HEK293 (cell line): Measurements from ENCODE around the gene HOXD3.

Experiments
- GLIS1 ChIP-seq: fragments of 450-650 bp; formaldehyde crosslinking; IDR thresholded peaks from 2 replicates; pipeline ENCODE4 v1.5.1; 2016; ENCODE audit warnings: missing biosample characterization, missing genetic modification characterization
- KLF8 ChIP-seq: fragments of 450-650 bp; formaldehyde crosslinking; IDR thresholded peaks from 2 replicates; pipeline ENCODE4 v1.5.1; 2016; ENCODE audit warnings: missing biosample characterization, missing genetic modification characterization
- KLF9 ChIP-seq: fragments of 450-650 bp; formaldehyde crosslinking; IDR thresholded peaks from 2 replicates; pipeline ENCODE4 v1.5.1; 2016; ENCODE audit warnings: missing biosample characterization, missing genetic modification characterization, low read depth
- PATZ1 ChIP-seq: fragments of 450-650 bp; formaldehyde crosslinking; IDR thresholded peaks from 2 replicates; pipeline ENCODE4 v1.5.1; 2016; ENCODE audit warnings: missing biosample characterization, missing genetic modification characterization
- PRDM4 ChIP-seq: fragments of 450-650 bp; formaldehyde crosslinking; IDR thresholded peaks from 2 replicates; pipeline ENCODE4 v1.5.1; 2017; ENCODE audit warnings: missing biosample characterization, missing genetic modification characterization
- REST ChIP-seq: fragments of 450-650 bp; formaldehyde crosslinking; IDR thresholded peaks from 2 replicates; pipeline ENCODE4 v1.5.1; 2016; ENCODE audit warnings: missing biosample characterization, missing genetic modification characterization
- SP7 ChIP-seq: fragments of 450-650 bp; formaldehyde crosslinking; IDR thresholded peaks from 2 replicates; pipeline ENCODE4 v1.5.1; 2016; ENCODE audit warnings: missing biosample characterization, missing genetic modification characterization
- TSHZ1 ChIP-seq: fragments of 450-650 bp; formaldehyde crosslinking; IDR thresholded peaks from 2 replicates; pipeline ENCODE4 v1.5.1; 2016; ENCODE audit warnings: missing biosample characterization, missing genetic modification characterization, borderline replicate concordance
- WT1 ChIP-seq: fragments of 450-650 bp; formaldehyde crosslinking; IDR thresholded peaks from 2 replicates; pipeline ENCODE4 v1.5.1; 2016; ENCODE audit warnings: missing biosample characterization, missing genetic modification characterization
- ZBTB17 ChIP-seq: fragments of 450-650 bp; formaldehyde crosslinking; IDR thresholded peaks from 2 replicates; pipeline ENCODE4 v1.5.1; 2016; ENCODE audit warnings: missing biosample characterization, missing genetic modification characterization
- ZEB2 ChIP-seq: fragments of 450-650 bp; formaldehyde crosslinking; IDR thresholded peaks from 2 replicates; pipeline ENCODE4 v1.5.1; 2016; ENCODE audit warnings: missing biosample characterization, missing genetic modification characterization
- ZFHX2 ChIP-seq: fragments of 450-650 bp; formaldehyde crosslinking; conservative IDR thresholded peaks from 2 replicates; pipeline ENCODE4 v1.5.1; 2016; ENCODE audit warnings: missing biosample characterization, missing genetic modification characterization
- ZFP69B ChIP-seq: fragments of 450-650 bp; formaldehyde crosslinking; IDR thresholded peaks from 2 replicates; pipeline ENCODE4 v1.5.1; 2016; ENCODE audit warnings: missing biosample characterization, missing genetic modification characterization
- ZIC2 ChIP-seq: fragments of 450-650 bp; formaldehyde crosslinking; IDR thresholded peaks from 2 replicates; pipeline ENCODE4 v1.5.1; 2016; ENCODE audit warnings: missing biosample characterization, missing genetic modification characterization
- ZNF10 ChIP-seq: fragments of 450-650 bp; formaldehyde crosslinking; IDR thresholded peaks from 2 replicates; pipeline ENCODE4 v1.5.1; 2017; ENCODE audit warnings: missing biosample characterization, missing genetic modification characterization
- ZNF140 ChIP-seq: fragments of 450-650 bp; formaldehyde crosslinking; IDR thresholded peaks from 2 replicates; pipeline ENCODE4 v1.5.1; 2016; ENCODE audit warnings: missing biosample characterization, missing genetic modification characterization
- ZNF24 ChIP-seq: fragments of 450-650 bp; formaldehyde crosslinking; IDR thresholded peaks from 2 replicates; pipeline ENCODE4 v1.5.1; 2016; ENCODE audit warnings: missing biosample characterization, missing genetic modification characterization
- ZNF274 ChIP-seq, 2 experiments: fragments of 200-500 bp in 1 of 2; fragments of 450-650 bp in 1 of 2; sonication (Bioruptor generic) in 1 of 2; formaldehyde crosslinking in 1 of 2; IDR thresholded peaks; 2 replicates each; pipeline versions ENCODE4 v1.5.1 to v1.6.1; 2014 to 2016; ENCODE audit warnings: borderline replicate concordance in 1 of 2, inconsistent platforms in 1 of 2, low read length in 1 of 2, missing biosample characterization in 1 of 2, missing genetic modification characterization in 1 of 2
- ZNF341 ChIP-seq: fragments of 450-650 bp; formaldehyde crosslinking; IDR thresholded peaks from 2 replicates; pipeline ENCODE4; 2016; ENCODE audit warnings: low read depth, missing biosample characterization, missing genetic modification characterization
- ZNF48 ChIP-seq: fragments of 450-650 bp; formaldehyde crosslinking; IDR thresholded peaks from 2 replicates; pipeline ENCODE4 v1.5.1; 2016; ENCODE audit warnings: missing biosample characterization, missing genetic modification characterization
- ZNF513 ChIP-seq: fragments of 450-650 bp; IDR thresholded peaks from 2 replicates; pipeline ENCODE4 v1.5.1; 2018; ENCODE audit warnings: missing biosample characterization, missing genetic modification characterization
- ZNF560 ChIP-seq: fragments of 450-650 bp; formaldehyde crosslinking; IDR thresholded peaks from 2 replicates; pipeline ENCODE4 v1.5.1; 2017; ENCODE audit warnings: missing biosample characterization, missing genetic modification characterization, borderline replicate concordance
- ZNF600 ChIP-seq: fragments of 450-650 bp; formaldehyde crosslinking; IDR thresholded peaks from 2 replicates; pipeline ENCODE4 v1.5.1; 2016; ENCODE audit warnings: missing biosample characterization, missing genetic modification characterization
- ZNF629 ChIP-seq: fragments of 450-650 bp; formaldehyde crosslinking; IDR thresholded peaks from 2 replicates; pipeline ENCODE4 v1.5.1; 2017; ENCODE audit warnings: missing biosample characterization, missing genetic modification characterization
- ZNF768 ChIP-seq: fragments of 450-650 bp; formaldehyde crosslinking; IDR thresholded peaks from 2 replicates; pipeline ENCODE4 v1.5.1; 2018; ENCODE audit warnings: missing biosample characterization, mild to moderate bottlenecking, missing genetic modification characterization
- ZNF785 ChIP-seq: fragments of 450-650 bp; formaldehyde crosslinking; IDR thresholded peaks from 2 replicates; pipeline ENCODE4 v1.5.1; 2016; ENCODE audit warnings: missing biosample characterization, missing genetic modification characterization

HOXD3 gene

GRCh38 chr2:176130147-176130956 lies 26.8 kb upstream of the HOXD3 start (continued):
- TF ChIP-seq REST (no peak), ZIC2 (tag by site-specific recombination) (peak; percentile 76), KLF8 (tag by site-specific recombination) (0 out of 2 replicates have a peak, but pooled peaks have one; percentile 33), SP7 (tag by site-specific recombination) (peak; percentile 49), ZNF10 (tag by site-specific recombination) (0 out of 2 replicates have a peak, but pooled peaks have one; percentile 32), KLF9 (peak; percentile 47), PRDM4 (peak; percentile 84), ZNF513 (tag by site-specific recombination) (peak; percentile 17; the same call in 1 of the 2 replicates), ZNF560 (no peak), ZNF785 (tag by site-specific recombination) (no peak), ZNF24 (peak; percentile 46; the same call in 1 of the 2 replicates), ZNF600 (tag by site-specific recombination) (peak; percentile 43; the same call in 1 of the 2 replicates), ZNF768 (tag by site-specific recombination) (no peak), ZBTB17 (tag by site-specific recombination) (peak; percentile 71), ZNF629 (tag by site-specific recombination) (peak; percentile 37; the same call in 1 of the 2 replicates), WT1 (tag by site-specific recombination) (peak; percentile 56; the same call in 1 of the 2 replicates), ZNF48 (tag by site-specific recombination) (no peak), ZFP69B (tag by site-specific recombination) (0 out of 2 replicates have a peak, but pooled peaks have one; percentile 18), GLIS1 (tag by site-specific recombination) (peak; percentile 91), ZNF140 (tag by site-specific recombination) (no peak), ZFHX2 (peak; percentile 96), PATZ1 (tag by site-specific recombination) (peak; percentile 80), TSHZ1 (tag by site-specific recombination) (peak; percentile 36; the same call in 1 of the 2 replicates), ZEB2 (tag by site-specific recombination) (peak; percentile 83), ZNF274 (IDR thresholded peaks at IDR 0.05; ENCODE audit: low read length) (no peak), ZNF274 (tag by site-specific recombination; IDR thresholded peaks at IDR 0.05; ENCODE audit: borderline replicate concordance) (no peak), ZNF341 (tag by site-specific recombination) (peak; percentile 79)
